Fibroblast of peridontal ligament (primary cell): ENCODE measurements around the gene HBE1.

Source experiments
- DNase-seq: peaks from one replicate; pipeline ENCODE4 v3.0.0-alpha.2; 2010; ENCODE audit errors: extremely low read depth

Gene HBE1

GRCh38 chr11:5234381-5234834, 35.3 kb downstream of the HBE1 start, which contains the start of gene HBD:
HBD (minus strand) TSS chr11:5234483; CDS start chr11:5234433, 50 bp downstream.
- DNase-seq = peak; percentile 61

- DNase-seq = no peak
Measured at GRCh38 chr11:5233307-5233706, 36.4 kb downstream of the HBE1 start.

GRCh38 chr11:5232821-5233220, 36.9 kb downstream of the HBE1 start:
- no peak for DNase-seq

- no peak for DNase-seq
Measured at GRCh38 chr11:5232176-5232575, 37.6 kb downstream of the HBE1 start.

- DNase-seq = no peak
Measured at GRCh38 chr11:5231111-5231510, 38.6 kb downstream of the HBE1 start.

- no peak for DNase-seq
Measured at GRCh38 chr11:5230266-5230665, 39.5 kb downstream of the HBE1 start.

GRCh38 chr11:5229796-5230195, 39.9 kb downstream of the HBE1 start:
- no peak for DNase-seq

GRCh38 chr11:5229356-5229755, 40.4 kb downstream of the HBE1 start:
- DNase-seq = no peak

- DNase-seq = no peak
Measured at GRCh38 chr11:5228124-5228523, 41.6 kb downstream of the HBE1 start.

- DNase-seq = no peak
Measured at GRCh38 chr11:5227681-5228080, 42.1 kb downstream of the HBE1 start.

- no peak for DNase-seq
Measured at GRCh38 chr11:5226732-5227310, 42.9 kb downstream of the HBE1 start, which contains the start of gene HBB. HBB (minus strand) TSS chr11:5227071; CDS start chr11:5227021, 50 bp downstream.

- no peak for DNase-seq
Measured at GRCh38 chr11:5225480-5225871, 44.3 kb downstream of the HBE1 start.

GRCh38 chr11:5224538-5225479, 44.9 kb downstream of the HBE1 start:
- no peak for DNase-seq

GRCh38 chr11:5223686-5224085, 46.1 kb downstream of the HBE1 start:
- no peak for DNase-seq

- no peak for DNase-seq
Measured at GRCh38 chr11:5223146-5223545, 46.6 kb downstream of the HBE1 start.
